Naive thymus-derived CD8-positive, alpha-beta T cell (primary cell): ENCODE results near the gene IRS4. TPM values are rescaled to one million over a fixed set of nuclear protein-coding genes. Genes with fewer than 3 reads are reported as not detected.

Experiments
- ATAC-seq, 2 donors: fragments of 150-1000 bp; cut with Tn5 transposase in 1 of 2; sonication (Bioruptor Pico), chemical (Tn5 transposase) in 1 of 2; 1 replicate in 1 of 2; 2 replicates in 1 of 2; pipeline ENCODE4 v1.10.0; 2021; ENCODE audit warnings: mild to moderate bottlenecking in 2 of 2, moderate library complexity in 2 of 2
- POLR2A ChIA-PET: fragments of 350-600 bp; sonication (Branson Sonifier 250); formaldehyde crosslinking; loops from one replicate; lab custom pipeline; 2021; ENCODE audit warnings: antibody characterized with exemption; lab: Charles Lee
- DNase-seq, 10 donors: peaks; one replicate each; pipeline versions ENCODE4 v3.0.0 to v3.0.0-alpha.2; 2020 to 2022
- H3K27ac Mint-ChIP-seq, 10 donors: one replicate each; pipeline ENCODE4 v1.8.0; 2020 to 2022; ENCODE audit warnings: mild to moderate bottlenecking in 10 of 10, mixed read lengths in 10 of 10, moderate library complexity in 4 of 10, inconsistent platforms in 1 of 10
- H3K27me3 Mint-ChIP-seq, 5 donors: one replicate each; pipeline ENCODE4 v1.8.0; 2021 to 2022; ENCODE audit warnings: mixed read lengths in 5 of 5
- H3K36me3 Mint-ChIP-seq, 3 donors: one replicate each; pipeline ENCODE4 v1.8.0; 2020 to 2022; ENCODE audit warnings: mixed read lengths in 3 of 3, mild to moderate bottlenecking in 2 of 3, inconsistent platforms in 1 of 3
- H3K4me1 Mint-ChIP-seq, 4 donors: one replicate each; pipeline ENCODE4 v1.8.0; 2021 to 2022; ENCODE audit warnings: mixed read lengths in 4 of 4
- H3K4me3 Mint-ChIP-seq, 10 donors: one replicate each; pipeline ENCODE4 v1.8.0; 2020 to 2022; ENCODE audit warnings: mild to moderate bottlenecking in 10 of 10, mixed read lengths in 10 of 10, moderate library complexity in 6 of 10, inconsistent platforms in 1 of 10
- H3K9me3 Mint-ChIP-seq, 9 donors: one replicate each; pipeline ENCODE4 v1.8.0; 2020 to 2022; ENCODE audit warnings: mixed read lengths in 9 of 9, mild to moderate bottlenecking in 3 of 9, inconsistent platforms in 1 of 9, moderate library complexity in 1 of 9
- polyA plus RNA-seq, 3 donors: library from polyadenylated mRNA; unstranded; fragments of 300-500 nt; fragmentation: Illumina TruSeq; gene quantifications; one replicate each; pipeline ENCODE4 v1.2.3, GENCODE V29; 2021
- total RNA-seq, 8 experiments: library from RNA in 2 of 8; stranded (reverse) in 2 of 8; gene quantifications; one replicate each; pipeline ENCODE4 v1.2.3 and lab custom pipeline; 2021 to 2026

The IRS4 gene
- total RNA-seq, result not detected
- not detected for polyA plus RNA-seq
- total RNA-seq (lab: John Stamatoyannopoulos, UW), result 0 reads per million in 6 experiments

GRCh38 chrX:108736509-108737479 lies at the start of gene IRS4:
IRS4 (minus strand) TSS chrX:108736563.
- peaks cover 0 to 38% (median 27%) of the 10 kb centered on the region in 5 donors for H3K27me3 Mint-ChIP-seq
- H3K4me3 Mint-ChIP-seq, result peak within 1 kb of the TSS in 7 of 10 donors; percentile 11 to 71 (median 50)
- H3K4me1 Mint-ChIP-seq, result no peaks in the 10 kb centered on the region
- H3K9me3 Mint-ChIP-seq, result peaks cover 0 to 14% (median 0%) of the 10 kb centered on the region in 9 donors
- POLR2A ChIA-PET, result no interaction called here
- ATAC-seq (no peak), DNase-seq (peak in 1 of 10 donors; percentile 50)
- H3K27ac Mint-ChIP-seq, result no peak within 1 kb of the TSS
- H3K36me3 Mint-ChIP-seq, result no peaks in the 10 kb centered on the region

GRCh38 chrX:108772549-108772948 lies 36.2 kb upstream of the IRS4 start:
- Mint-ChIP-seq H3K4me1 (no peaks in the 10 kb centered on the region), H3K36me3 (no peaks in the 10 kb centered on the region), H3K4me3 (no peak overlapping the region), H3K9me3 (peaks cover 0 to 7% (median 0%) of the 10 kb centered on the region in 9 donors), H3K27me3 (no peaks in the 10 kb centered on the region), H3K27ac (no peak overlapping the region)
- no peak for ATAC-seq
- POLR2A ChIA-PET, result no interaction called here
- no peak for DNase-seq

- ATAC-seq (no peak), DNase-seq (no peak)
- POLR2A ChIA-PET, result no interaction called here
- no peaks in the 10 kb centered on the region for H3K27me3 Mint-ChIP-seq
- no peaks in the 10 kb centered on the region for H3K36me3 Mint-ChIP-seq
- H3K27ac Mint-ChIP-seq, result no peak overlapping the region
- no peak overlapping the region for H3K4me3 Mint-ChIP-seq
- no peaks in the 10 kb centered on the region for H3K4me1 Mint-ChIP-seq
- peaks cover 0 to 6% (median 0%) of the 10 kb centered on the region in 9 donors for H3K9me3 Mint-ChIP-seq
Observed at GRCh38 chrX:108763559-108763958, 27.2 kb upstream of the IRS4 start.

GRCh38 chrX:108740299-108740774 lies 4.0 kb upstream of the IRS4 start:
- ATAC-seq (no peak), DNase-seq (no peak)
- H3K27ac Mint-ChIP-seq, result no peak overlapping the region
- H3K4me3 Mint-ChIP-seq, result no peak overlapping the region
- H3K27me3 Mint-ChIP-seq, result peaks cover 2 to 19% (median 9%) of the 10 kb centered on the region in 5 donors
- H3K4me1 Mint-ChIP-seq, result no peaks in the 10 kb centered on the region
- POLR2A ChIA-PET, result no interaction called here
- peaks cover 0 to 10% (median 0%) of the 10 kb centered on the region in 9 donors for H3K9me3 Mint-ChIP-seq
- no peaks in the 10 kb centered on the region for H3K36me3 Mint-ChIP-seq

GRCh38 chrX:108737754-108738153 lies 1.4 kb upstream of the IRS4 start:
- Mint-ChIP-seq H3K27me3 (peaks cover 6 to 40% (median 19%) of the 10 kb centered on the region in 5 donors), H3K36me3 (no peaks in the 10 kb centered on the region), H3K27ac (no peak overlapping the region), H3K9me3 (peaks cover 0 to 10% (median 0%) of the 10 kb centered on the region in 9 donors), H3K4me1 (no peaks in the 10 kb centered on the region), H3K4me3 (peak overlapping the region in 1 of 10 donors; percentile 38)
- no peak for DNase-seq
- ATAC-seq, result no peak
- POLR2A ChIA-PET, result no interaction called here

- Mint-ChIP-seq H3K4me1 (no peaks in the 10 kb centered on the region), H3K36me3 (no peaks in the 10 kb centered on the region), H3K9me3 (peaks cover 0 to 15% (median 0%) of the 10 kb centered on the region in 9 donors), H3K27ac (no peak overlapping the region), H3K27me3 (peaks cover 0 to 47% (median 28%) of the 10 kb centered on the region in 5 donors), H3K4me3 (peak overlapping the region in 7 of 10 donors; percentile 11 to 71 (median 50))
- ATAC-seq, result no peak
- POLR2A ChIA-PET, result no interaction called here
- no peak for DNase-seq
Observed at GRCh38 chrX:108735679-108736508, 469 bp downstream of the IRS4 start.

- peak overlapping the region in 1 of 10 donors; percentile 50 for H3K4me3 Mint-ChIP-seq
- H3K27ac Mint-ChIP-seq, result no peak overlapping the region
- no peak for DNase-seq
- no peak for ATAC-seq
- peaks cover 0 to 52% (median 32%) of the 10 kb centered on the region in 5 donors for H3K27me3 Mint-ChIP-seq
- POLR2A ChIA-PET, result no interaction called here
- H3K36me3 Mint-ChIP-seq, result no peaks in the 10 kb centered on the region
- H3K4me1 Mint-ChIP-seq, result no peaks in the 10 kb centered on the region
- H3K9me3 Mint-ChIP-seq, result peaks cover 0 to 15% (median 0%) of the 10 kb centered on the region in 9 donors
Observed at GRCh38 chrX:108735091-108735678, 1.2 kb downstream of the IRS4 start.

- ATAC-seq (no peak), DNase-seq (no peak)
- Mint-ChIP-seq H3K36me3 (no peaks in the 10 kb centered on the region), H3K4me3 (no peak overlapping the region), H3K9me3 (peaks cover 0 to 15% (median 0%) of the 10 kb centered on the region in 9 donors), H3K27ac (no peak overlapping the region), H3K4me1 (no peaks in the 10 kb centered on the region), H3K27me3 (peaks cover 0 to 52% (median 32%) of the 10 kb centered on the region in 5 donors)
- POLR2A ChIA-PET, result no interaction called here
Observed at GRCh38 chrX:108734426-108734825, 1.9 kb downstream of the IRS4 start.

- Mint-ChIP-seq H3K36me3 (no peaks in the 10 kb centered on the region), H3K27ac (peak overlapping the region in 1 of 10 donors; percentile 24), H3K9me3 (peaks cover 0 to 12% (median 0%) of the 10 kb centered on the region in 9 donors), H3K4me3 (no peak overlapping the region), H3K4me1 (no peaks in the 10 kb centered on the region), H3K27me3 (peaks cover 0 to 47% (median 28%) of the 10 kb centered on the region in 5 donors)
- no peak for ATAC-seq
- POLR2A ChIA-PET, result no interaction called here
- no peak for DNase-seq
Observed at GRCh38 chrX:108732630-108733321, 3.6 kb downstream of the IRS4 start.

- Mint-ChIP-seq H3K4me3 (no peak overlapping the region), H3K4me1 (no peaks in the 10 kb centered on the region), H3K9me3 (peaks cover 0 to 5% (median 0%) of the 10 kb centered on the region in 9 donors), H3K36me3 (no peaks in the 10 kb centered on the region), H3K27me3 (peaks cover 0 to 42% (median 23%) of the 10 kb centered on the region in 5 donors), H3K27ac (no peak overlapping the region)
- ATAC-seq (no peak), DNase-seq (no peak)
- POLR2A ChIA-PET, result no interaction called here
Observed at GRCh38 chrX:108731153-108731552, 5.2 kb downstream of the IRS4 start.

- H3K4me3 Mint-ChIP-seq, result no peak overlapping the region
- H3K4me1 Mint-ChIP-seq, result no peaks in the 10 kb centered on the region
- no peak overlapping the region for H3K27ac Mint-ChIP-seq
- peaks cover 0 to 2% (median 0%) of the 10 kb centered on the region in 9 donors for H3K9me3 Mint-ChIP-seq
- ATAC-seq (no peak), DNase-seq (no peak)
- H3K27me3 Mint-ChIP-seq, result peaks cover 0 to 14% (median 0%) of the 10 kb centered on the region in 5 donors
- no peaks in the 10 kb centered on the region for H3K36me3 Mint-ChIP-seq
- POLR2A ChIA-PET, result no interaction called here
Observed at GRCh38 chrX:108726748-108727147, 9.6 kb downstream of the IRS4 start.

- Mint-ChIP-seq H3K27me3 (no peaks in the 10 kb centered on the region), H3K36me3 (no peaks in the 10 kb centered on the region), H3K9me3 (peaks cover 0 to 10% (median 0%) of the 10 kb centered on the region in 9 donors), H3K4me3 (no peak overlapping the region), H3K4me1 (no peaks in the 10 kb centered on the region), H3K27ac (no peak overlapping the region)
- ATAC-seq (no peak), DNase-seq (no peak)
- POLR2A ChIA-PET, result no interaction called here
Observed at GRCh38 chrX:108722561-108722960, 13.8 kb downstream of the IRS4 start.
